22Rv1 (cell line): Measurements from ENCODE around the gene NUP153.

Source experiments
- H3K27ac ChIP-seq: fragments of 450-650 bp; 2 replicates; pipeline ENCODE4 v1.5.1; 2017
- CTCF ChIP-seq: fragments of 450-650 bp; IDR thresholded peaks from 2 replicates; pipeline ENCODE4 v1.5.1; 2017; ENCODE audit warnings: mild to moderate bottlenecking
- ZFX ChIP-seq: fragments of 450-650 bp; IDR thresholded peaks from 2 replicates; pipeline ENCODE4 v1.6.1; 2017; ENCODE audit warnings: antibody characterized with exemption, borderline replicate concordance

The NUP153 gene

GRCh38 chr6:17632934-17633333 lies 73.8 kb downstream of the NUP153 start:
- TF ChIP-seq ZFX: no peak
- TF ChIP-seq CTCF: no peak
- no peak overlapping the region for H3K27ac ChIP-seq

- no peak overlapping the region for H3K27ac ChIP-seq
- TF ChIP-seq ZFX: no peak
- TF ChIP-seq CTCF: no peak
Measured at GRCh38 chr6:17630511-17631073, 76.1 kb downstream of the NUP153 start.

GRCh38 chr6:17629824-17630510 lies 76.8 kb downstream of the NUP153 start:
- TF ChIP-seq ZFX (no peak), CTCF (no peak)
- H3K27ac ChIP-seq: no peak overlapping the region

- H3K27ac ChIP-seq: no peak overlapping the region
- no peak for TF ChIP-seq CTCF
- no peak for TF ChIP-seq ZFX
Measured at GRCh38 chr6:17628873-17629272, 77.9 kb downstream of the NUP153 start.

- H3K27ac ChIP-seq: no peak overlapping the region
- TF ChIP-seq CTCF (no peak), ZFX (no peak)
Measured at GRCh38 chr6:17624396-17624795, 82.3 kb downstream of the NUP153 start.

- no peak for TF ChIP-seq ZFX
- TF ChIP-seq CTCF: no peak
- no peak overlapping the region for H3K27ac ChIP-seq
Measured at GRCh38 chr6:17622144-17622543, 84.6 kb downstream of the NUP153 start.

GRCh38 chr6:17621003-17621402 lies 85.7 kb downstream of the NUP153 start:
- no peak overlapping the region for H3K27ac ChIP-seq
- TF ChIP-seq ZFX: no peak
- TF ChIP-seq CTCF: no peak
